Endodermal cell (in vitro differentiated cells): Measurements from ENCODE around the gene GJA3. TPM values are rescaled to one million over a fixed set of nuclear protein-coding genes. Genes with fewer than 3 reads are reported as not detected.
A peak's percentile ranks its signal among the peaks of the same experiment; 100 is the strongest.

Experiments
- DNase-seq: peaks from one replicate; pipeline ENCODE4 v3.0.0-alpha.2; 2017
- H3K27ac ChIP-seq: 2 replicates; pipeline ENCODE4 v1.5.1; 2013; ENCODE audit warnings: mild to moderate bottlenecking, low read depth, low read length, moderate library complexity
- H3K27me3 ChIP-seq: 2 replicates; pipeline ENCODE4 v1.6.1; 2013; ENCODE audit warnings: mild to moderate bottlenecking, low read length, moderate library complexity; ENCODE audit not compliant: insufficient read depth, control insufficient read depth, poor library complexity, severe bottlenecking
- H3K36me3 ChIP-seq: 2 replicates; pipeline ENCODE4 v1.7.0; 2013; ENCODE audit warnings: mild to moderate bottlenecking, low read length, moderate library complexity; ENCODE audit not compliant: control insufficient read depth, insufficient read depth
- H3K4me1 ChIP-seq: one replicate; pipeline ENCODE4 v1.7.0; 2013; ENCODE audit warnings: low read length; ENCODE audit not compliant: control insufficient read depth, insufficient read depth
- H3K4me3 ChIP-seq: 2 replicates; pipeline ENCODE4 v1.5.1; 2013; ENCODE audit warnings: mild to moderate bottlenecking, low read length, moderate library complexity
- H3K9ac ChIP-seq: 2 replicates; pipeline ENCODE4 v1.6.1; 2013; ENCODE audit warnings: mild to moderate bottlenecking, low read length, moderate library complexity; ENCODE audit not compliant: poor library complexity, severe bottlenecking; ENCODE audit errors: extremely low read depth
- H3K9me3 ChIP-seq: 2 replicates; pipeline ENCODE4 v1.6.1; 2013; ENCODE audit warnings: mild to moderate bottlenecking, low read length, moderate library complexity; ENCODE audit not compliant: control insufficient read depth
- H3K27ac Mint-ChIP-seq: 2 replicates; pipeline ENCODE4 v1.8.0; 2020; ENCODE audit warnings: mixed read lengths
- H3K27me3 Mint-ChIP-seq: 2 replicates; pipeline ENCODE4 v1.8.0; 2021; ENCODE audit warnings: mild to moderate bottlenecking, mixed read lengths; ENCODE audit not compliant: insufficient read depth
- H3K36me3 Mint-ChIP-seq: 2 replicates; pipeline ENCODE4 v1.8.0; 2020; ENCODE audit warnings: low read depth, mixed read lengths
- H3K4me1 Mint-ChIP-seq: 2 replicates; pipeline ENCODE4 v1.8.0; 2020; ENCODE audit warnings: mixed read lengths
- H3K4me3 Mint-ChIP-seq: 2 replicates; pipeline ENCODE4 v1.8.0; 2020; ENCODE audit warnings: mild to moderate bottlenecking, moderate library complexity, mixed read lengths
- H3K9me3 Mint-ChIP-seq: 2 replicates; pipeline ENCODE4 v1.8.0; 2020; ENCODE audit warnings: mild to moderate bottlenecking, mixed read lengths
- WGBS, 2 experiments: methylation state at CpG; one replicate each; pipeline versions ENCODE4 v1.1.5 to v1.1.7; 2013; ENCODE audit warnings: missing lambda C conversion rate in 2 of 2, mixed read lengths in 1 of 2; ENCODE audit not compliant: insufficient coverage in 1 of 2, insufficient read length in 1 of 2; 5-methylcytosine and 5-hydroxymethylcytosine counted together
- total RNA-seq, 2 donors: library from RNA; stranded (reverse); fragmentation: NEBNext Ultra II Directional in 1 of 2; extraction: Animal tissue kit (Norgen Biotek cat#: 25700) in 1 of 2; gene quantifications; 2 replicates in 1 of 2; 3 replicates in 1 of 2; pipeline ENCODE4 v1.2.1, GENCODE V29; 2021
- TF ChIP-seq, protein P1 (sequence below): fragments of 200-600 bp; sonication (generic); conservative IDR thresholded peaks from 2 replicates; pipeline ENCODE4 v1.5.0; 2021; ENCODE audit warnings: antibody characterized with exemption, mild to moderate bottlenecking

GJA3 gene
- total RNA-seq, 2 donors from 2014 or later = 0.07 to 0.09 TPM

DNA sequence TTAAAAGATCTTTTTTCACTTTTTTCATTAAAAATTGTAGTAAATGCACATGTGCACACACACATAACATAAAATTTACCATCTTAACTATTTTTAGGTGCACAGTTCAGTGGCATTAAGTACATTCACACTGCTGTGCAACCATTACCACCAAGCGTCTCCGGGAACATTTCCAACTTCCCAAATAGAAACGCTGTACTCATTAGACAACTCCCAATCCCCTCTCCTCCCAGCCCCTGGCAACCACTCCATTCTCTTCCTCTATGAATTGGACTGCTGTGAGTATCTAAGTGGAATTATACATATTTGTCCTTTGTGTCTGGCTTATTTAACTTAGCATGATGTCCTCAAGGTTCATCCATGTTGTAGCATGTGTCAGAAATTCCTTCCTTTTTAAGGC is 20.3 kb upstream of the GJA3 start:
- no peak overlapping the region for H3K4me3 Mint-ChIP-seq
- TF ChIP-seq, protein P1, sequence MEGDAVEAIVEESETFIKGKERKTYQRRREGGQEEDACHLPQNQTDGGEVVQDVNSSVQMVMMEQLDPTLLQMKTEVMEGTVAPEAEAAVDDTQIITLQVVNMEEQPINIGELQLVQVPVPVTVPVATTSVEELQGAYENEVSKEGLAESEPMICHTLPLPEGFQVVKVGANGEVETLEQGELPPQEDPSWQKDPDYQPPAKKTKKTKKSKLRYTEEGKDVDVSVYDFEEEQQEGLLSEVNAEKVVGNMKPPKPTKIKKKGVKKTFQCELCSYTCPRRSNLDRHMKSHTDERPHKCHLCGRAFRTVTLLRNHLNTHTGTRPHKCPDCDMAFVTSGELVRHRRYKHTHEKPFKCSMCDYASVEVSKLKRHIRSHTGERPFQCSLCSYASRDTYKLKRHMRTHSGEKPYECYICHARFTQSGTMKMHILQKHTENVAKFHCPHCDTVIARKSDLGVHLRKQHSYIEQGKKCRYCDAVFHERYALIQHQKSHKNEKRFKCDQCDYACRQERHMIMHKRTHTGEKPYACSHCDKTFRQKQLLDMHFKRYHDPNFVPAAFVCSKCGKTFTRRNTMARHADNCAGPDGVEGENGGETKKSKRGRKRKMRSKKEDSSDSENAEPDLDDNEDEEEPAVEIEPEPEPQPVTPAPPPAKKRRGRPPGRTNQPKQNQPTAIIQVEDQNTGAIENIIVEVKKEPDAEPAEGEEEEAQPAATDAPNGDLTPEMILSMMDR = no peak
- Histone ChIP-seq H3K9ac (no peak overlapping the region), H3K4me3 (no peak overlapping the region), H3K27ac (no peak overlapping the region), H3K9me3 (no peaks in the 10 kb centered on the region), H3K36me3 (no peaks in the 10 kb centered on the region), H3K27me3 (peaks cover 6% of the 10 kb centered on the region), H3K4me1 (no peaks in the 10 kb centered on the region)
- H3K9me3 Mint-ChIP-seq = no peaks in the 10 kb centered on the region
- H3K4me1 Mint-ChIP-seq = peaks cover 9% of the 10 kb centered on the region
- no peaks in the 10 kb centered on the region for H3K36me3 Mint-ChIP-seq
- peak; percentile 26 for DNase-seq
- H3K27me3 Mint-ChIP-seq = peaks cover 22% of the 10 kb centered on the region
- 94 to 100% methylated on average over 2 to 3 of the region's 3 CpGs for WGBS, 2 experiments
- no peak overlapping the region for H3K27ac Mint-ChIP-seq

DNA sequence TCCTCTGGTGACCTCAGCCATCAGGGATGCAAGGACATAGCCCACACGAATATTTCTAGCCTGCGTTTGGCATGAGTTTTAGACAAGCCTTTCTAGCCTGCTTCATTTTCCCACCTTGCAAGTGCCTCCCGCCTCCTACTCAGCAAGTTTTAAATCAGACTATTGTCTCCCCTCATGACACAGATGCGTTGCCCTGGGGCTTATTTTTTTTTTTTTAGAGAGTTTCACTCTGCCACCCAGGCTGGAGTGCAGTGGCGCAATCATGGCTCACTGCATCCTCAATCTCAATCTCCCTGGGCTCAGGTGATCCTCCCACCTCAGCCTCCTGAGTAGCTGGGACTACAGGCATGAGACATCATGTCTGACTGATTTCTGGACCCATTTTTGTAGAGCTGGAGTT is 17.3 kb upstream of the GJA3 start:
- Mint-ChIP-seq H3K27me3 (peaks cover 31% of the 10 kb centered on the region), H3K4me3 (no peak overlapping the region), H3K9me3 (no peaks in the 10 kb centered on the region), H3K4me1 (no peaks in the 10 kb centered on the region), H3K27ac (no peak overlapping the region), H3K36me3 (no peaks in the 10 kb centered on the region)
- no peak for DNase-seq
- TF ChIP-seq, protein P1 = no peak
- peaks cover 11% of the 10 kb centered on the region for H3K27me3 ChIP-seq
- H3K9ac ChIP-seq = no peak overlapping the region
- no peaks in the 10 kb centered on the region for H3K4me1 ChIP-seq
- no peak overlapping the region for H3K4me3 ChIP-seq
- WGBS, 2 experiments = 83 to 86% methylated on average over 5 of the region's 5 CpGs
- no peaks in the 10 kb centered on the region for H3K36me3 ChIP-seq
- H3K9me3 ChIP-seq = no peaks in the 10 kb centered on the region
- no peak overlapping the region for H3K27ac ChIP-seq

DNA sequence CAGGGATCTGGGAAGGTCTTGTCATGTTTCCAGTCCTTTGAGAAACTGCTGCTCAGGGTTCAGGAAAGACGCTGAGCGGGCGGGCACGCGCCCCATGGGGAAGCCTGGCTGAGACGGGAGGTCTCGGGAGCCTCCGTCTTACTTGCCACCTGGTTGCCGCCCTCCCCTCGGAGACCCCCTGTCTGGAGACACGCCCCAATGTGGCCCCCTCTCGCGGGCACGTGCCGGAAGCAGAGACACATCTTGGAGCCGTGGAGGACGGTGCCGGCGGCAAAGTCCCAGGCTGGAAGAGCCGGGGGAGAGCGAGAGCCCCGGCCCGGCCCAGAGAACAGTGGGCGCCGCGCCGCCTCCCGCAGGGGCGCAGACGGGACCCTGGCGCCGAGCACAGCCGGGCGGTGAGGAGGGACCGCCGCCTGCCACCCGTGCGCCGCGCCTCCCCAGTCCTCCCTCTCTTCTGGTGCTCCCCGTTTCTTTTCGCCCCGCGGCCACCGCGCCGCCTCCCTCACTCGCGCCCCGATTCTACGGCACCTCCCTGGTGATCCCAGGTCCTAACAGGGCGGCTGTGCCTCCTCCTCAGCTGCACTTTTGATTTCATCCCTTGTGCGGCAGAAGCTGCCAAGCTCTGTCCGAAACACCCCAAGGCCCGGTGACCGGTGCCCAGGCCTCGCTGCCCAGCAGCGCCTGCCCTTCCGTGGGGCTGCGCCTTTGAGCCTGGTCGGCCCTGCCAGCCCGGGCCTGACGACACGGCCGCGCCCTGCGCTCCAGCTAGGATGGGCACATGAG is 16.4 kb upstream of the GJA3 start:
- Mint-ChIP-seq H3K36me3 (no peaks in the 10 kb centered on the region), H3K4me1 (no peaks in the 10 kb centered on the region), H3K9me3 (no peaks in the 10 kb centered on the region), H3K27ac (no peak overlapping the region), H3K27me3 (peaks cover 29% of the 10 kb centered on the region), H3K4me3 (no peak overlapping the region)
- no peaks in the 10 kb centered on the region for H3K9me3 ChIP-seq
- H3K27ac ChIP-seq = no peak overlapping the region
- no peaks in the 10 kb centered on the region for H3K4me1 ChIP-seq
- H3K9ac ChIP-seq = no peak overlapping the region
- TF ChIP-seq, protein P1 = no peak
- DNase-seq = peak; percentile 43
- no peaks in the 10 kb centered on the region for H3K36me3 ChIP-seq
- H3K27me3 ChIP-seq = peaks cover 11% of the 10 kb centered on the region
- 94 to 97% methylated on average over 20 to 67 of the region's 67 CpGs for WGBS, 2 experiments
- no peak overlapping the region for H3K4me3 ChIP-seq
